Measurements from ENCODE around the gene CLDN20. TPM values are rescaled to one million over a fixed set of nuclear protein-coding genes. Genes with fewer than 3 reads are reported as not detected.

CLDN20 gene
- total RNA-seq, 1 donor from 2014 or later: not detected

DNA sequence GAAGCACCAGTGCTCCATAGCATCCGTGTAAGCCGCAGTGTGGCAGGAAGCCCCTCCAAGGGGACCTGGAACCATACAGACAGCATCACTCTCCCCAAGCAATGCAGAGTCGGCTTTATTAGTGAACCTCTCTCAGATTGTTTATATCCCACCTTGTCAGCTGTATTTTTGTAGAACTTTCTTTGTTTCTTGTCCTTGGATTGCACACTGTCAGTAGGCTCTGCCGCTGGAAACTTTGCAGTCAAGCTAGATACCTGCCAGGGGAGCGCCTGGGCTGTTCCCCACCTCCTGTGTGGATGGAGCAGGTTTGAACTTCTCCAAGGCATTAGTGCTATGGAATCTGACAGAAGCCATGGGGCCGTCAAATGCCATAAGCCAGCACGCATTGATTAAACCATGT lies 18.6 kb upstream of the CLDN20 start:
- TF ChIP-seq, protein P1, sequence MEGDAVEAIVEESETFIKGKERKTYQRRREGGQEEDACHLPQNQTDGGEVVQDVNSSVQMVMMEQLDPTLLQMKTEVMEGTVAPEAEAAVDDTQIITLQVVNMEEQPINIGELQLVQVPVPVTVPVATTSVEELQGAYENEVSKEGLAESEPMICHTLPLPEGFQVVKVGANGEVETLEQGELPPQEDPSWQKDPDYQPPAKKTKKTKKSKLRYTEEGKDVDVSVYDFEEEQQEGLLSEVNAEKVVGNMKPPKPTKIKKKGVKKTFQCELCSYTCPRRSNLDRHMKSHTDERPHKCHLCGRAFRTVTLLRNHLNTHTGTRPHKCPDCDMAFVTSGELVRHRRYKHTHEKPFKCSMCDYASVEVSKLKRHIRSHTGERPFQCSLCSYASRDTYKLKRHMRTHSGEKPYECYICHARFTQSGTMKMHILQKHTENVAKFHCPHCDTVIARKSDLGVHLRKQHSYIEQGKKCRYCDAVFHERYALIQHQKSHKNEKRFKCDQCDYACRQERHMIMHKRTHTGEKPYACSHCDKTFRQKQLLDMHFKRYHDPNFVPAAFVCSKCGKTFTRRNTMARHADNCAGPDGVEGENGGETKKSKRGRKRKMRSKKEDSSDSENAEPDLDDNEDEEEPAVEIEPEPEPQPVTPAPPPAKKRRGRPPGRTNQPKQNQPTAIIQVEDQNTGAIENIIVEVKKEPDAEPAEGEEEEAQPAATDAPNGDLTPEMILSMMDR (conservative IDR thresholded peaks at IDR 0.05): no peak
- Mint-ChIP-seq H3K9me3 (no peaks in the 10 kb centered on the region), H3K36me3 (ENCODE audit: low read depth) (peaks cover 34% of the 10 kb centered on the region), H3K27ac (ENCODE audit: unreplicated experiment) (peak overlapping the region; percentile 63), H3K4me1 (peaks cover 9% of the 10 kb centered on the region), H3K27me3 (ENCODE audit: low read depth) (no peaks in the 10 kb centered on the region), H3K4me3 (no peak overlapping the region)
- DNase-seq (ENCODE audit: low read depth, low spot score): no peak

DNA sequence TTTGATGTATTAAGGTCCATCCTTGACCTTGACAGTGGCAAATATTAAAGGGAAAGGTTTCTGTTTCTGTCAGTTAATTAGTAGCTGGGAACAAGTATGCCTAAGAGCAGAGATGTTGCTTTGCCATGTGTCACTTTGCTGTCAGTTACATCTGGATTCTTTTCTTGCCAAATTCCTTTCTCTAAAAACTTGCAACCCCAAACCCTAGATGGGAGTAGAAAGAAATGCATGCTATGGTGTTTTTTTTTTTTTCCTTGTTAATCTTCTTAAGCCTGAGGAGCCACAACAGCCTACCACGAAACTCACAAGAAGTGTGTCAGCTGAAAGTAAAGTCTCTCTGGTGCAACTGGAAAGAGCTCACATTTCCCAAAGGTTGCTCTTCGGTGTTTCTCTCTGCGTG lies 18.0 kb upstream of the CLDN20 start:
- Mint-ChIP-seq H3K27me3 (ENCODE audit: low read depth) (no peaks in the 10 kb centered on the region), H3K4me3 (no peak overlapping the region), H3K4me1 (peaks cover 9% of the 10 kb centered on the region), H3K36me3 (ENCODE audit: low read depth) (peaks cover 28% of the 10 kb centered on the region), H3K27ac (ENCODE audit: unreplicated experiment) (no peak overlapping the region), H3K9me3 (no peaks in the 10 kb centered on the region)
- TF ChIP-seq, protein P1 (conservative IDR thresholded peaks at IDR 0.05): no peak
- no peak for DNase-seq (ENCODE audit: low read depth, low spot score)

DNA sequence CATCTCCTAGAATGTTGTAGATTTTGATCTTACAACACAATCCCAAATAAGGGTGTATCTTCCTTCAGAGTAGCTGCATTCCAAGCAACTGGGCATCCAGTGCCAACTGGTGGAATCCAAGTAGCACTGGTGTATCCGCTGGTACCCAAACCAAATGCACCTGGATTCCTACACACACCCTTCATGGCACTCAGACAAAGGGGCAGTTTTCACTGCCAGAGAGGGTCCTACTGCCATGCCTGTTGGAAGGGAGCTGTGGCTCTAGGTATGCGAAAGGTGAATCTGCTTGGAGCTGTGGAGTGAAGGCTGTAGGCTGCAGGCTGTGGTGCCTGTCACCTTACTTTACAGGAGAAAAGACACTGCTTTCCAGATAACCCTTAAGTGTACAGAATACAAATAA lies 17.0 kb upstream of the CLDN20 start:
- peaks cover 9% of the 10 kb centered on the region for H3K4me1 Mint-ChIP-seq
- TF ChIP-seq, protein P1 (conservative IDR thresholded peaks at IDR 0.05): no peak
- no peaks in the 10 kb centered on the region for H3K9me3 Mint-ChIP-seq
- DNase-seq (ENCODE audit: low read depth, low spot score): no peak
- peaks cover 22% of the 10 kb centered on the region for H3K36me3 Mint-ChIP-seq (ENCODE audit: low read depth)
- H3K4me3 Mint-ChIP-seq: no peak overlapping the region
- no peaks in the 10 kb centered on the region for H3K27me3 Mint-ChIP-seq (ENCODE audit: low read depth)
- no peak overlapping the region for H3K27ac Mint-ChIP-seq (ENCODE audit: unreplicated experiment)

DNA sequence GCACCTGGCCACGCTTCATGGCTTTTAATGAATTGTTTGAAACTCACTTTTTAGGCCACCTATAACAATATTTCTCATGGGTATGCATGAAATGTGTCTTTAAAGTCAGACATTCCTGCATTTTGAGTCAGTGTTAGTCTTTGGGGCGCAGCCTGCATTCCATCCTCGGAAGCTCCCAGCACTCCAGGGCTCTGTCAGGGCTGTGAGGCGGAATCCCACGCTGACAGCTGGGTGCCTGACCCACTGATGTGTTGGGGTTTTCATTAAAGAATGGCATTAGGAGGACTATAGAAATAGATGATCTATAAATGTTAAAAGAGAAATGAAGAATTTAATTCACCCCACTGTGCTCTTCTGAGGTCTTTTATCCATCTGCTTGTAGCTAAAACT lies 16.2 kb upstream of the CLDN20 start:
- DNase-seq (ENCODE audit: low read depth, low spot score): no peak
- H3K9me3 Mint-ChIP-seq: no peaks in the 10 kb centered on the region
- H3K36me3 Mint-ChIP-seq (ENCODE audit: low read depth): peaks cover 16% of the 10 kb centered on the region
- no peak overlapping the region for H3K27ac Mint-ChIP-seq (ENCODE audit: unreplicated experiment)
- peaks cover 5% of the 10 kb centered on the region for H3K4me1 Mint-ChIP-seq
- no peaks in the 10 kb centered on the region for H3K27me3 Mint-ChIP-seq (ENCODE audit: low read depth)
- TF ChIP-seq, protein P1 (conservative IDR thresholded peaks at IDR 0.05): no peak
- H3K4me3 Mint-ChIP-seq: no peak overlapping the region

DNA sequence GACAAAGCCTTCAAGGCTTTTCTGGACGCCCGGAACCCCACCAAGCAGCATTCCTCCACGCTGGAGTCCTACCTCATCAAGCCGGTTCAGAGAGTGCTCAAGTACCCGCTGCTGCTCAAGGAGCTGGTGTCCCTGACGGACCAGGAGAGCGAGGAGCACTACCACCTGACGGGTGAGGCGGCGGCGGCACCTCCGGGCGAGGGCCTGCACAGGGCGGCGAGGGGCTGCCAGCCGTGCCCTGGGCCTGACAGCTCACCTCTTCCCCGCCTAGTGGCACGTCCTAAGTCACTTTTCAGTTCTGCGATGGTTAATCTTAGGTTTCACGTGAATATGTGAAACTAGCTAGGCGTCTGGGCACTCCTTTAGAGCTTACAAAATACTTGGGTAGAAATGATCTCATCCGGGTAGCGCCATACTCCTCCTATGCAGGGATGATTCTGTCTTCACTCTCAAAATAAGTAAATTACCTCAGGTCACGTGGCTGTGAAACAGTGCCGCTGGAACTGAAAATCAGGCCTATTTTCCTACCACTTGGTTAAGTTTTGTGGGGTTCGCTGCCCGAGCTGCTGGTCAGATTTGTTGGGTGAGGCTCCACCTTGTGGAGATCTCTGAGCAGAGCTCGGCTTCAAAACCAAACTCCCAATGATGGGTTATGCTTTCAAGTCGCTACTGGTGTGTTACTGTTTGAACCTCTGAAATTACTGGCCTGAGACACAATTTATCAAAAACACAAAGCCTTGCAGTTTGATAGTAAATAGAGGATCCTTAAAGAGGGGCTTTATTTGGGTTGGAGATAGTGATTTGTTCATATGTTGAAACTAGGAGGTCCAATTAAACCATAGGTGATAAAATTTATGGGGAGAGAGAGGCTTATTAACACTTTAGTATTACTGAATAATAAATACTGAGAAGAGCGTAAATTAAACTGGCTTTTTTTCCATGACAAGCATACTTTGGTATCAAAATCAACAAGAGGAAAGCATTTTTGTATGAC lies 15.5 kb upstream of the CLDN20 start:
- DNase-seq (ENCODE audit: low read depth, low spot score): peak; percentile 40
- H3K36me3 Mint-ChIP-seq (ENCODE audit: low read depth): peaks cover 16% of the 10 kb centered on the region
- no peak overlapping the region for H3K27ac Mint-ChIP-seq (ENCODE audit: unreplicated experiment)

More for the DNA sequence above, 15.5 kb upstream of the CLDN20 start:
- Mint-ChIP-seq H3K27me3 (ENCODE audit: low read depth) (no peaks in the 10 kb centered on the region), H3K4me1 (peaks cover 5% of the 10 kb centered on the region), H3K4me3 (no peak overlapping the region), H3K9me3 (no peaks in the 10 kb centered on the region)
- TF ChIP-seq, protein P1 (conservative IDR thresholded peaks at IDR 0.05): peak; percentile 70
